Measurements from ENCODE around the gene GRM7.

GRM7 gene

GRCh38 chr3:7512048-7512447 is 651.1 kb downstream of the GRM7 start:
- ChIA-PET CTCF (no interaction called here), POLR2A (ENCODE audit: low non-redundant PET) (no interaction called here)
- TF ChIP-seq, protein P1, sequence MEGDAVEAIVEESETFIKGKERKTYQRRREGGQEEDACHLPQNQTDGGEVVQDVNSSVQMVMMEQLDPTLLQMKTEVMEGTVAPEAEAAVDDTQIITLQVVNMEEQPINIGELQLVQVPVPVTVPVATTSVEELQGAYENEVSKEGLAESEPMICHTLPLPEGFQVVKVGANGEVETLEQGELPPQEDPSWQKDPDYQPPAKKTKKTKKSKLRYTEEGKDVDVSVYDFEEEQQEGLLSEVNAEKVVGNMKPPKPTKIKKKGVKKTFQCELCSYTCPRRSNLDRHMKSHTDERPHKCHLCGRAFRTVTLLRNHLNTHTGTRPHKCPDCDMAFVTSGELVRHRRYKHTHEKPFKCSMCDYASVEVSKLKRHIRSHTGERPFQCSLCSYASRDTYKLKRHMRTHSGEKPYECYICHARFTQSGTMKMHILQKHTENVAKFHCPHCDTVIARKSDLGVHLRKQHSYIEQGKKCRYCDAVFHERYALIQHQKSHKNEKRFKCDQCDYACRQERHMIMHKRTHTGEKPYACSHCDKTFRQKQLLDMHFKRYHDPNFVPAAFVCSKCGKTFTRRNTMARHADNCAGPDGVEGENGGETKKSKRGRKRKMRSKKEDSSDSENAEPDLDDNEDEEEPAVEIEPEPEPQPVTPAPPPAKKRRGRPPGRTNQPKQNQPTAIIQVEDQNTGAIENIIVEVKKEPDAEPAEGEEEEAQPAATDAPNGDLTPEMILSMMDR (conservative IDR thresholded peaks at IDR 0.05; ENCODE audit: low read depth) = no peak
- no peak overlapping the region for H3K27ac ChIP-seq
- no peak for DNase-seq (ENCODE audit: low spot score)

- DNase-seq (ENCODE audit: low spot score) = no peak
- no peak overlapping the region for H3K27ac ChIP-seq
- ChIA-PET POLR2A (ENCODE audit: low non-redundant PET) (no interaction called here), CTCF (no interaction called here)
- TF ChIP-seq, protein P1 (conservative IDR thresholded peaks at IDR 0.05; ENCODE audit: low read depth) = no peak
These were observed 657.1 kb downstream of the GRM7 start for GRCh38 chr3:7518026-7518425.

- H3K27ac ChIP-seq = no peak overlapping the region
- TF ChIP-seq, protein P1 (conservative IDR thresholded peaks at IDR 0.05; ENCODE audit: low read depth) = no peak
- no peak for DNase-seq (ENCODE audit: low spot score)
- ChIA-PET CTCF (no interaction called here), POLR2A (ENCODE audit: low non-redundant PET) (no interaction called here)
These were observed 657.5 kb downstream of the GRM7 start for GRCh38 chr3:7518456-7518855.

DNA sequence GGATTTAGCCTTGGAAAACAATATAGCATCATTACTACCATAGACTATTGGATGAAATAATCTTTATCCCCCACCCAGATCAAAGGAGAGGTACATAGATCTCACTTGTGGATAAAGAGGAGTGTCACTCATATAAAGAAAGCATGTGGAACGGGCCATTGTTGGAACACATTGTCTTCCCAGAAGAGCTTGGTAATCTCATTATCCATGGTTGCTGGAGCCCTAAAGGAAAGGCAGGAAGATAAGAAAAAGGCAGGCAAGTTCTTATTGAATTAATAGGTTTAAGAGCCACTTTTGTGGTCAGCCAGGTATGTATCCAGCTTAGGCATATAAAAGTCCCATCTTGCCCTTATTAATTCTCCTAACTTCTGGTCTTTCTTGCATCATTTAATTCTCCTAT is 659.1 kb downstream of the GRM7 start:
- ChIA-PET CTCF (no interaction called here), POLR2A (ENCODE audit: low non-redundant PET) (no interaction called here)
- TF ChIP-seq, protein P1 (conservative IDR thresholded peaks at IDR 0.05; ENCODE audit: low read depth) = no peak
- DNase-seq (ENCODE audit: low spot score) = no peak
- no peak overlapping the region for H3K27ac ChIP-seq

DNA sequence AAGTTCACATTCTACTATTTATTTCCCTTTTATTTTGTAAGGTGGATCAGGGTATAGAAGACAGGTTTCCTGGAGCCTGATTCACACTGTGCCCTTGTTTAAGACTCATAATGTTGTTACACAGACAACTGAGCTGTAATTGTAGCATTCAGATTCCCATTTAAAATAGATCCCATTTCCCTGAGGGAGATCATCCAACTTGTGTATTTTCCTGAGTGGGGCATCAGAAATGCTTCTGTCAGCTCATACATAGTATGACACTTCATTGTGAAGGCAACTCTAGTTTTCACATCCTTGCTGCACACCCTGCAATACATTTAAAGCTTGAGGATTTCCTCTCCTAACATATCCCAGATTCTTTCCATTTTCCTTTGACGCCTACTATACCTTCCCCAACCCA is 659.7 kb downstream of the GRM7 start:
- DNase-seq (ENCODE audit: low spot score) = no peak
- CTCF ChIA-PET = no interaction called here
- POLR2A ChIA-PET (ENCODE audit: low non-redundant PET) = no interaction called here
- TF ChIP-seq, protein P1 (conservative IDR thresholded peaks at IDR 0.05; ENCODE audit: low read depth) = no peak
- H3K27ac ChIP-seq = no peak overlapping the region

GRCh38 chr3:7536510-7536909 is 675.6 kb downstream of the GRM7 start:
- DNase-seq (ENCODE audit: low spot score) = no peak
- TF ChIP-seq, protein P1 (conservative IDR thresholded peaks at IDR 0.05; ENCODE audit: low read depth) = no peak
- CTCF ChIA-PET = no interaction called here
- H3K27ac ChIP-seq = no peak overlapping the region
- POLR2A ChIA-PET (ENCODE audit: low non-redundant PET) = no interaction called here

DNA sequence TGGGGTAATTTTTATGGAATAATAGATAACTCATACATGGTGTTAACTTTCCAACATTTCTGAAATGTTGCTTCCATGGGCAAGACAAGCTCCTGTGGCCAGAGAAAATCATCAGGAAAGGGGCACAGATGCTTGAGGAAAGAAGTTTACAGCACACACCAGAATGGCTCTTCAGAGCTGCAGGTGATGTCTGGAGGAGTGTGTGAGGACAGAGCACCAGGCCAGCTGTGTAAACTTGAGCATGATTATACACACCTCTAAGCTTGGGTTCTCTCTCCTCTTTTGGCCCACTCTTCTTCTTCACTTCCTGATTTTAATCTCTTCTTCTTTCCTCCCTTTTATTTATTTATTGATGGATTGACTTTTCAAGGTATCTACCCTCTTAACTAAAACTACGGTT is 676.0 kb downstream of the GRM7 start:
- POLR2A ChIA-PET (ENCODE audit: low non-redundant PET) = no interaction called here
- CTCF ChIA-PET = no interaction called here
- DNase-seq (ENCODE audit: low spot score) = no peak
- H3K27ac ChIP-seq = no peak overlapping the region
- TF ChIP-seq, protein P1 (conservative IDR thresholded peaks at IDR 0.05; ENCODE audit: low read depth) = no peak

All from RWPE1 (cell line).